Right lobe of liver (tissue), 4 donors: ENCODE measurements around the gene PARP8.

ENCODE experiments used
- POLR2A ChIP-seq: fragments of 450-650 bp; IDR thresholded peaks from one replicate; pipeline ENCODE4 v1.6.1; 2017; ENCODE audit warnings: antibody characterized with exemption, mild to moderate bottlenecking
- TF ChIP-seq, protein P1 (sequence below), 4 donors: fragments of 200-600 bp in 3 of 4; fragments of 450-650 bp in 1 of 4; IDR thresholded peaks; one replicate each; pipeline versions ENCODE4 v1.5.1 to v1.8.0; 2016 to 2022; ENCODE audit warnings: antibody characterized with exemption in 4 of 4, mild to moderate bottlenecking in 2 of 4
- donor health status: DM: no; HTN: no; CAD: no.
- donor health status: DM: no; HTN: no; CAD: no.
- donor health status: DM: no; HTN: yes; CAD: no.

GRCh38 chr5:50791813-50792212 is 125.4 kb downstream of the PARP8 start:
- TF ChIP-seq POLR2A: no peak
- TF ChIP-seq, protein P1, sequence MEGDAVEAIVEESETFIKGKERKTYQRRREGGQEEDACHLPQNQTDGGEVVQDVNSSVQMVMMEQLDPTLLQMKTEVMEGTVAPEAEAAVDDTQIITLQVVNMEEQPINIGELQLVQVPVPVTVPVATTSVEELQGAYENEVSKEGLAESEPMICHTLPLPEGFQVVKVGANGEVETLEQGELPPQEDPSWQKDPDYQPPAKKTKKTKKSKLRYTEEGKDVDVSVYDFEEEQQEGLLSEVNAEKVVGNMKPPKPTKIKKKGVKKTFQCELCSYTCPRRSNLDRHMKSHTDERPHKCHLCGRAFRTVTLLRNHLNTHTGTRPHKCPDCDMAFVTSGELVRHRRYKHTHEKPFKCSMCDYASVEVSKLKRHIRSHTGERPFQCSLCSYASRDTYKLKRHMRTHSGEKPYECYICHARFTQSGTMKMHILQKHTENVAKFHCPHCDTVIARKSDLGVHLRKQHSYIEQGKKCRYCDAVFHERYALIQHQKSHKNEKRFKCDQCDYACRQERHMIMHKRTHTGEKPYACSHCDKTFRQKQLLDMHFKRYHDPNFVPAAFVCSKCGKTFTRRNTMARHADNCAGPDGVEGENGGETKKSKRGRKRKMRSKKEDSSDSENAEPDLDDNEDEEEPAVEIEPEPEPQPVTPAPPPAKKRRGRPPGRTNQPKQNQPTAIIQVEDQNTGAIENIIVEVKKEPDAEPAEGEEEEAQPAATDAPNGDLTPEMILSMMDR (IDR thresholded peaks at IDR 0.05): no peak
